Heart left ventricle (tissue), 16 donors: ENCODE data around the gene ROGDI. TPM values are rescaled to one million over a fixed set of nuclear protein-coding genes. Genes with fewer than 3 reads are reported as not detected.

ENCODE experiments used
- ATAC-seq, 4 donors: fragments of 200-7000 bp; cut with Tn5 transposase; one replicate each; pipeline ENCODE4 v1.9.1; 2020 to 2022; ENCODE audit warnings: moderate library complexity in 4 of 4, mild to moderate bottlenecking in 3 of 4, moderate number of reproducible peaks in 1 of 4
- DNase-seq, 5 donors: peaks; one replicate each; pipeline ENCODE4 v3.0.0-alpha.2; 2020
- H3K27ac ChIP-seq, 12 donors: fragments of 200-600 bp; sonication (generic) in 4 of 12; one replicate each; pipeline versions ENCODE4 v1.5.0 to v1.8.0; 2016 to 2022; ENCODE audit warnings: mild to moderate bottlenecking in 2 of 12
- H3K27me3 ChIP-seq, 9 donors: fragments of 200-600 bp; sonication (generic) in 2 of 9; one replicate each; pipeline versions ENCODE4 v1.5.1 to v1.8.0; 2016 to 2022; ENCODE audit warnings: mild to moderate bottlenecking in 3 of 9
- H3K36me3 ChIP-seq, 9 donors: fragments of 200-600 bp; sonication (generic) in 2 of 9; one replicate each; pipeline versions ENCODE4 v1.5.0 to v1.8.0; 2018 to 2022; ENCODE audit warnings: mild to moderate bottlenecking in 2 of 9
- H3K4me1 ChIP-seq, 12 donors: fragments of 200-600 bp; sonication (generic) in 4 of 12; one replicate each; pipeline versions ENCODE4 v1.5.0 to v1.8.0; 2016 to 2022; ENCODE audit warnings: mild to moderate bottlenecking in 3 of 12
- H3K4me3 ChIP-seq, 12 donors: fragments of 200-600 bp; sonication (generic) in 4 of 12; one replicate each; pipeline versions ENCODE4 v1.5.0 to v1.8.0; 2017 to 2022; ENCODE audit warnings: mild to moderate bottlenecking in 9 of 12, moderate library complexity in 4 of 12
- H3K9me3 ChIP-seq, 12 donors: fragments of 200-600 bp; sonication (generic) in 4 of 12; one replicate each; pipeline versions ENCODE4 v1.5.0 to v1.8.0; 2016 to 2022; ENCODE audit warnings: mild to moderate bottlenecking in 1 of 12
- CTCF ChIP-seq, 12 donors: fragments of 200-600 bp; sonication (generic) in 4 of 12; IDR thresholded peaks; one replicate each; pipeline versions ENCODE4 v1.5.0 to v1.8.0; 2018 to 2022; ENCODE audit warnings: antibody characterized with exemption in 12 of 12, mild to moderate bottlenecking in 5 of 12
- POLR2A ChIP-seq, 2 donors: fragments of 450-650 bp; IDR thresholded peaks; one replicate each; pipeline ENCODE4 v1.6.1; 2017; ENCODE audit warnings: antibody characterized with exemption in 2 of 2, mild to moderate bottlenecking in 2 of 2, moderate library complexity in 2 of 2
- WGBS, 4 donors: extraction: QIAGEN DNeasy Blood & Tissue Kit in 2 of 4; methylation state at CpG; one replicate each; pipeline versions ENCODE4 v1.1.5 to v1.1.7; 2013 to 2018; 5-methylcytosine and 5-hydroxymethylcytosine counted together
- intact Hi-C, 10 donors: fragments of 100-400 bp; cut with DNase I; formaldehyde crosslinking; loops; one replicate each; pipeline versions ENCODE4 v1.11.1 to v1.14.2; 2022
- polyA plus RNA-seq, 2 donors: library from polyadenylated mRNA; stranded (reverse); fragments of 200-250 nt; gene quantifications; one replicate each; pipeline ENCODE4 v1.2.3, GENCODE V29; 2013
- total RNA-seq, 9 donors: library from RNA; depleted of rRNA in 2 of 9; stranded (reverse); fragments of >200 nt in 2 of 9; fragmentation: NEBNext Ultra II Directional in 3 of 9; extraction: Animal tissue kit (Norgen Biotek cat#: 25700) in 3 of 9; gene quantifications; one replicate each; pipeline versions ENCODE4 v1.1.0 to v1.2.4, GENCODE V29; 2016 to 2023
- donor health status: ischemic (EF 13 %, LVEDD 7.1; RV severe dilation, severe dysfunction).
- donor health status: healthy with polysubstance abuse.
- donor health status: DM: no; HTN: yes; CAD: no.
- donor health status: DM: no; HTN: no; CAD: no.
- donor health status: ischemic (EF 25% LVEDD 6.9; RV normal size, moderate dysfunction).
- donor health status: ischemic (EF 25% LVEDD 5.7; RV mildly dilated, moderate dysfunction).
- donor health status: healthy.
- donor health status: DM: yes; HTN: yes; CAD: no.
- donor health status: ischemic (EF 35%, LVEDD 5.7; RV mildly dilated, moderate dysfunction).
- donor health status: nonischemic (EF 11% LVEDD 7.7; RV severe dilation, severe dysfunction).
- donor health status: DM: yes; HTN: yes; CAD: no.
- donor health status: PGD.
- donor health status: ischemic (EF 29% LVEDD 5.4; RV normal size, mild dysfunction).
- donor health status: nonischemic (EF 23%, LVEDD 6.1; RV moderate dilation, normal function).

Gene ROGDI
- total and polyA plus RNA-seq, 11 donors: 43.4 to 167 (median 95.0) TPM

GRCh38 chr16:4795828-4796572 is 6.4 kb downstream of the ROGDI start:
- no peaks in the 10 kb centered on the region for H3K27me3 ChIP-seq
- no peak overlapping the region for H3K4me3 ChIP-seq
- TF ChIP-seq POLR2A (IDR thresholded peaks at IDR 0.05) (no peak), CTCF (IDR thresholded peaks at IDR 0.05) (no peak)
- DNase-seq (no peak), ATAC-seq (no peak)
- H3K4me1 ChIP-seq: peaks cover 0 to 13% (median 9%) of the 10 kb centered on the region in 12 donors
- 93 to 94% (median 93%) methylated on average over 25 to 30 of the region's 30 CpGs for WGBS, 4 donors
- H3K36me3 ChIP-seq: peaks cover 0 to 33% (median 21%) of the 10 kb centered on the region in 9 donors
- intact Hi-C loops: no loop called here
- no peak overlapping the region for H3K27ac ChIP-seq
- H3K9me3 ChIP-seq: no peaks in the 10 kb centered on the region

- intact Hi-C loops: no loop called here
- peak in 1 of 4 donors; percentile 14 for ATAC-seq
- H3K36me3 ChIP-seq: peaks cover 0 to 33% (median 21%) of the 10 kb centered on the region in 9 donors
- H3K27me3 ChIP-seq: no peaks in the 10 kb centered on the region
- H3K9me3 ChIP-seq: no peaks in the 10 kb centered on the region
- peaks cover 0 to 6% (median 3%) of the 10 kb centered on the region in 12 donors for H3K4me1 ChIP-seq
- H3K27ac ChIP-seq: no peak within 1 kb of the TSS
- DNase-seq: peak in 1 of 5 donors; percentile 7
- TF ChIP-seq CTCF (IDR thresholded peaks at IDR 0.05) (no peak), POLR2A (IDR thresholded peaks at IDR 0.05) (no peak)
- H3K4me3 ChIP-seq: no peak within 1 kb of the TSS
- 69 to 75% (median 71%) methylated on average over 11 to 14 of the region's 14 CpGs for WGBS, 4 donors
These were observed 7.1 kb downstream of the ROGDI start, which contains the start of gene SMIM22 for GRCh38 chr16:4795181-4795827. TSS of gene SMIM22 (plus strand) at chr16:4795369. CDS start at chr16:4795735, 366 bp downstream.

GRCh38 chr16:4792951-4793513 is 9.4 kb downstream of the ROGDI start:
- Histone ChIP-seq H3K4me1 (no peaks in the 10 kb centered on the region), H3K9me3 (no peaks in the 10 kb centered on the region), H3K27ac (no peak overlapping the region), H3K36me3 (peaks cover 0 to 16% (median 10%) of the 10 kb centered on the region in 9 donors), H3K4me3 (no peak overlapping the region), H3K27me3 (no peaks in the 10 kb centered on the region)
- WGBS, 4 donors: 68 to 78% (median 73%) methylated on average over 13 of the region's 13 CpGs
- ATAC-seq (no peak), DNase-seq (peak in 1 of 5 donors; percentile 2)
- intact Hi-C loops: no loop called here
- TF ChIP-seq POLR2A (IDR thresholded peaks at IDR 0.05) (no peak), CTCF (IDR thresholded peaks at IDR 0.05) (no peak)

GRCh38 chr16:4790871-4791270 is 11.6 kb downstream of the ROGDI start:
- TF ChIP-seq POLR2A (IDR thresholded peaks at IDR 0.05) (no peak), CTCF (IDR thresholded peaks at IDR 0.05) (no peak)
- H3K9me3 ChIP-seq: no peaks in the 10 kb centered on the region
- ATAC-seq (no peak), DNase-seq (no peak)
- WGBS, 4 donors: 57 to 64% (median 60%) methylated on average over 10 of the region's 10 CpGs
- intact Hi-C loops: no loop called here
- peaks cover 0 to 1% (median 0%) of the 10 kb centered on the region in 9 donors for H3K36me3 ChIP-seq
- no peak overlapping the region for H3K27ac ChIP-seq
- no peaks in the 10 kb centered on the region for H3K4me1 ChIP-seq
- H3K4me3 ChIP-seq: no peak overlapping the region
- H3K27me3 ChIP-seq: no peaks in the 10 kb centered on the region
